H1 (cell line): ENCODE results near the gene IFITM10. TPM values are rescaled to one million over a fixed set of nuclear protein-coding genes. Genes with fewer than 3 reads are reported as not detected.

Source experiments
- BCL11A ChIP-seq, 2 experiments: IDR thresholded peaks; one replicate each; pipeline ENCODE4 v1.6.1; 2011; ENCODE audit warnings: low read depth in 2 of 2, low read length in 2 of 2, mild to moderate bottlenecking in 2 of 2
- KDM5A ChIP-seq: fragments of 200-600 bp; IDR thresholded peaks from 2 replicates; pipeline ENCODE4 v1.7.1; 2012; ENCODE audit warnings: mild to moderate bottlenecking, low read length, inconsistent platforms, mixed read lengths
- MAFK ChIP-seq: IDR thresholded peaks from 2 replicates; pipeline ENCODE4 v1.6.1; 2012; ENCODE audit warnings: low read depth, mild to moderate bottlenecking, improper control_type of control experiment, low read length
- NANOG ChIP-seq: IDR thresholded peaks from 2 replicates; pipeline ENCODE4 v1.6.1; 2011; ENCODE audit warnings: low read length, low read depth, mild to moderate bottlenecking, inconsistent platforms; ENCODE audit not compliant: insufficient read depth, poor library complexity, severe bottlenecking
- RNF2 ChIP-seq: fragments of 200-900, 300-1000 bp; sonication (generic); IDR thresholded peaks from 2 replicates; pipeline ENCODE4 v1.7.1; 2016; ENCODE audit warnings: borderline replicate concordance, low read depth, mild to moderate bottlenecking, antibody characterized with exemption, low read length; ENCODE audit not compliant: poor library complexity, severe bottlenecking; ENCODE audit errors: missing control alignments
- SP4 ChIP-seq: IDR thresholded peaks from 2 replicates; pipeline ENCODE4 v1.6.1; 2012; ENCODE audit warnings: low read length, inconsistent platforms
- SRF ChIP-seq: IDR thresholded peaks from 2 replicates; pipeline ENCODE4 v1.6.1; 2011; ENCODE audit warnings: mild to moderate bottlenecking, low read depth, low read length, moderate library complexity
- TAF7 ChIP-seq: optimal IDR thresholded peaks from 2 replicates; pipeline ENCODE3; 2011; ENCODE audit warnings: low read depth, mild to moderate bottlenecking, inconsistent platforms, low read length, moderate library complexity, borderline replicate concordance
- polyA plus RNA-seq, 7 experiments: library from polyadenylated mRNA; depleted of rRNA in 3 of 7; stranded (reverse) in 5 of 7; unstranded in 2 of 7; fragments of >200 nt in 5 of 7; fragments of 200-250 nt in 2 of 7; gene quantifications; 1 replicate in 5 of 7; 2 replicates in 1 of 7; 4 replicates in 1 of 7; pipeline versions ENCODE4 v1.2.1 to v1.2.3, GENCODE V29; 2011 to 2013; ENCODE audit warnings: missing spikeins in 2 of 7, mixed read lengths in 2 of 7
- total RNA-seq: library from RNA; stranded (reverse); fragmentation: NEBNext Ultra II Directional; extraction: Animal tissue kit (Norgen Biotek cat#: 25700); gene quantifications from 2 replicates; pipeline ENCODE4 v1.2.1, GENCODE V29; 2021

The IFITM10 gene
- total and polyA plus RNA-seq, 2 of the 8 experiments (the other 6 are each of a cell fraction or from before 2014, with no cell fraction given): 0.08 to 0.22 TPM

DNA sequence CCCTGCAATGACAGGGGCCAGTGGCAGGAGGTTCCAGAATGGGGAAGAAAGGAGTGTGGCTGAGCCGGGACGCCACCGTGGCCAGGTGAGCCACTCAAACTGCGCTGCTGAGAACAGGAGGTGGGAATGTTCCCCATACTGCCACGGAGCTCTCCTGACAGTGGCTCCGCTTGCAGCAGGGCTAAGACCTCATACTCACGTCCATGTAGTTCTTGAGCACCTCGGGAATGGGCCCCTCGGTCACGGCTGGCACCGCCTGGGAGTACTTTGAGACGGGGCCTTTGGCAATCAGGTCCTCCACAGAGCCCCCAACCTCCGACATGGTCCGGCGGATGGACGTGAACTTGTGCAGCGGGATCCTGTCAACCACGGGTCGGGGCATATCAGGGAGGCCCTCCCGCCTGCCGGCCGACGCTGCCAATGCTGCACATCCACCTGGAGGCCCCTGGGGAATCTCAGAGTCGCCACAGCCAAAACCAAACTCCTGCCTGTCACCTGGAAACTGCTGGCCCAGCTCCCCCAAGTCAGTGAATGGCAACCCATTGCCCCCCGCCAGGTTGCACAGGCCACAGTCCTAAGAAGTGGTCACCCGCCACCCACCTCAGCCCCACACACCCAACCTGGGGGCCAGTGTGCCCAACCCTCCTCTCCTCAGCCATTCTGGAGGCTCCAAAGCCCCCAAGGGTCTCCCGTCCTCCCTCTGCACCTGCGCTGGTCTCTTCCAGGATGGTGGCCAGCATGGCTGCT lies 10.9 kb upstream of the IFITM10 start (continued):
- TF ChIP-seq KDM5A (no peak), BCL11A (IDR thresholded peaks at IDR 0.05; ENCODE audit: low read depth in 2 of 2, low read length in 2 of 2) (no peak), RNF2 (no peak), SP4 (no peak), NANOG (no peak), SRF (no peak), MAFK (no peak), TAF7 (no peak)
